ENCODE data around the gene FLT3LG. TPM values are rescaled to one million over a fixed set of nuclear protein-coding genes. Genes with fewer than 3 reads are reported as not detected.

The FLT3LG gene
- total RNA-seq, 1 donor from 2014 or later = 1.3 TPM

DNA sequence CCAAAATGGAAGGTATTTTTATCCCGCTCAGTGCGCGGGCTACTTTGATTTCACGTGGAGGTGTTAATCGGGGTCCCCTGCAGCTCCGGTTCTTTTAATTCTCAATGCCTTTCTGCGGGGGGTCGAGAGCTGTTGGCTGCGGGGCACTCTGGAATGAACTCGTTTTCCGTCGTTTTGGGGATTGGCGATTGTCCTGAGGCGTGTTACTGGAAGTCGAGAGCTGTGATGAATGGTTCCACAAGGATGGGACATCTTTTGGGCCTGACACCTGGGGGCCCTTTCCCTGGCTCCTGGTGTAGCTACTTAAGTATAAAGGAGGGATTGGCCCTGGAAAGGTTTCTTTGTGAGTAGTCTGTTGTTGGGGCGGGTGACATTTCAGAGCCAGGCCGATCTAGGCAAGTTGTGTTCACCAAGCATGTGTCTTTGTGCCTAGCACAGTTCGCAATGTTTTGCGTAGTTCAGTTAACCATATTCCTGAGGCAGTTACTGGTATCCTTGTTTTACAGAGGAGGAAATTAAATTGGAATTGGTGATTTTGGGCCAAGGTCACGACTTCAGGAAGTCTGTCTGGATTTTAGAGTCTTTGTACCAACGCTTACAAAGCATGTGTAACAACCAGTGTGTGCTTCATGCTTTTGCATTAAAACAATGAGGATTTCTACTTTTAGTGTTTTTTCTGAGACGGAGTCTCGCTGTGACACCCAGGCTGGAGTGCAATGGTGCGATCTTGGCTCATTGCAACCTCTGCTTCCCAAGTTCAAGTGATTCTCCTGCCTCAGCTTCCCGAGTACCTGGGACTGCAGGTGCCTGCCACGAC, 14.2 kb downstream of the FLT3LG start:
- no peak for DNase-seq (ENCODE audit: low read depth)

DNA sequence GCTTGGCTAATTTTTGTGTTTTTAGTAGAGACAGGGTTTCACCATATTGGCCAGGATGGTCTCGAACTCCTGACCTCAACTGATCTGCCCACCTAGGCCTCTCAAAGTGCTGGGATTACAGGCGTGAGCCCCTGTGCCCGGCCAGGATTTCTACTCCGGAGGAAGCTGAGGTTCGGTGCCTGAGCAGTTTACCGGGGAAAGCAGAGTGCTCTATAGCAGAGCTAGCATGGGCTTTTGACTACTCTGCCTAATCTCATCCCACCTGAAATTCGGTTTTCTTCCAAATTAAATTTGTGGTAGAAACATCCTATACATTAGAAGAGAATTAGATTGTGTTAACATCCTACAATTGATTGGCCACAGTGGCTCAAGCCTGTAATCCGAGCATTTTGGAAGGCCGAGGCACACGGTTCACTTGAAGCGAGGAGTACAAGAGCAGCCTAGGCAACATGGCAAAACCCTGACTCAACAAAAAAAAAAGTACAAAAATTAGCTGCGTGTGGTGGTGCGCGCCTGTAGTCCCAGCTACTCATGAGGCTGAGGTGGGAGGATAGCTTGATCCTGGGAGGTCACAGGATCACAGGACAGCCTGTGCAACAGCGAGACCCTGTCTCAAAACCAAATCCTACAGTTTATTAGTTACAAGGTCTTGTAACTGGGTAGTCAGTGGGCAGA, 15.0 kb downstream of the FLT3LG start:
- DNase-seq (ENCODE audit: low read depth) = no peak

DNA sequence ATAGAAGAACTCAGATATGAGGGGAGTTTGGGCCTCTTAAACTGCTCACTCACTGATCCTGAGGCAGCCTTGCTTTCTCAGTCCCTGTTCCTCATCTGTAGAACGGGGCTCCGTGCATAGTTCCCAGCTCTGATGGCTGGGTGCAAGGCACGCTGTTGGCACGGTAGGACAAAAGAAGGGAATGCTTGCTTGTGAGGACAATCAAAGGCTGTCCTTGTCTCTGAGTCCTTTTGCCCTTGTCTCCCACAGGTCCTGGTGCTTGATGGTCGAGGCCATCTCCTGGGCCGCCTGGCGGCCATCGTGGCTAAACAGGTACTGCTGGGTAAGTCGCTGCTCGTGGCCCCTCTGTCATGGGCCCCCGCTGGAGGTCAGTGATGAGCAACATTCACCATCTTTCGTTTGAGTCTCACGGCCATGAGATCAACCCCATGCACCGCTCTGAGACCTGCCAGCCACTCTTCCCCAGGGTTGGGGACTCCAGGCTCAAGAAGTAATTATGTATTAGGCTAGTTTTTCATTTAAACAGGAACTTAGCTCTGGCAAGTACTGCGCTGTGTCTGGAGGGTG, 15.7 kb downstream of the FLT3LG start:
- DNase-seq (ENCODE audit: low read depth) = no peak

DNA sequence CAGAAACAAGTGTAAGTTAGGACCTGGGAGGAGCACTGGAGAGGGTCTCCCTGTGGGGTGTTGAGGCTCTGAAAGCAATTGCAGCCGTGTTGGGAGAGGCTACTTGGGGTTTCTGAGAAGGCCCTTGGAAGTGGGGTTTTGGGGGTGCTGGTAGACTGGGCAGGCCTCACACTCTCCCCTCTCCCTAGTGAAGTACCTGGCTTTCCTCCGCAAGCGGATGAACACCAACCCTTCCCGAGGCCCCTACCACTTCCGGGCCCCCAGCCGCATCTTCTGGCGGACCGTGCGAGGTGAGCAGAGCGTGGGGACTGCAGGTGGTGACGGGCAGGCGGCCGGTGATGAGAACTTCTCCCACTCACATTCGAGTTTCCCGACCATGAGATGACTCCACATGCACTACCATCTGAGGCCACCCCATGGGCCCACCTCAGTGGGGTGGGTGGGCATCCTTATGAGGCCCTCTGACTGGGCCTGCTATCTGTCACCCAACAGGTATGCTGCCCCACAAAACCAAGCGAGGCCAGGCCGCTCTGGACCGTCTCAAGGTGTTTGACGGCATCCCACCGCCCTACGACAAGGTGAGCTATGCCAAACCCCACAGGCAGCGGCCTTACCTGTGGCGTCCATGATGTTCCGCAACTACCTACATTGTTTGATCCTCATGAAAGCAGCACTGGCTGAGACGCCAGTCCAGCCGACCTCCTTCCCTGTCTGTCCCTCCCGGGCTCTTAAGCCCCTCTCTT, 16.4 kb downstream of the FLT3LG start:
- no peak for DNase-seq (ENCODE audit: low read depth)

DNA sequence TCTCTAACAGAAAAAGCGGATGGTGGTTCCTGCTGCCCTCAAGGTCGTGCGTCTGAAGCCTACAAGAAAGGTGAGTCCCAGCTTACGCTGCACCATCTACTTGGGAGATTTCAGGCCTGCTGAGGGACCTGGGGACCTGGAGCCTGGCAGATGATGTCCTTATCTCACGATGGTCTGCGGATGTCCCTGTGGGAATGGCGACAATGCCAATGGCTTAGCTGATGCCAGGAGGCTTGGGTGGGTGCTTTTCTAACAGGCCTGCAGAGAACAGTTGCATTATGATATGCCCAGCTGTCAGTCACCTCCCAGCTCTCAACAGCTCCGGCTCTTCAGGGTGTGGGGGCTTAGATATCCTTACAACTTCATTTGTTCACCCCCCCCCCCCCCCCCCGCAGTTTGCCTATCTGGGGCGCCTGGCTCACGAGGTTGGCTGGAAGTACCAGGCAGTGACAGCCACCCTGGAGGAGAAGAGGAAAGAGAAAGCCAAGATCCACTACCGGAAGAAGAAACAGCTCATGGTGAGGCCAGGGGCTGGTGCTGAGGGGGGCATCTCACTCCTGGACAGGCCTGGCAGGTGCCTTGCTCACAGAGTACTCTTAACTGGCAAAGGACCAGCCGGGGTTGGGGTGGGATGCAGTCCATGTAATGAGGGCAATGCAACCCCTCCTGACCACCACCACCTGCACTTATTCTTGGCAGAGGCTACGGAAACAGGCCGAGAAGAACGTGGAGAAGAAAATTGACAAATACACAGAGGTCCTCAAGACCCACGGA, 17.2 kb downstream of the FLT3LG start:
- no peak for DNase-seq (ENCODE audit: low read depth)

DNA sequence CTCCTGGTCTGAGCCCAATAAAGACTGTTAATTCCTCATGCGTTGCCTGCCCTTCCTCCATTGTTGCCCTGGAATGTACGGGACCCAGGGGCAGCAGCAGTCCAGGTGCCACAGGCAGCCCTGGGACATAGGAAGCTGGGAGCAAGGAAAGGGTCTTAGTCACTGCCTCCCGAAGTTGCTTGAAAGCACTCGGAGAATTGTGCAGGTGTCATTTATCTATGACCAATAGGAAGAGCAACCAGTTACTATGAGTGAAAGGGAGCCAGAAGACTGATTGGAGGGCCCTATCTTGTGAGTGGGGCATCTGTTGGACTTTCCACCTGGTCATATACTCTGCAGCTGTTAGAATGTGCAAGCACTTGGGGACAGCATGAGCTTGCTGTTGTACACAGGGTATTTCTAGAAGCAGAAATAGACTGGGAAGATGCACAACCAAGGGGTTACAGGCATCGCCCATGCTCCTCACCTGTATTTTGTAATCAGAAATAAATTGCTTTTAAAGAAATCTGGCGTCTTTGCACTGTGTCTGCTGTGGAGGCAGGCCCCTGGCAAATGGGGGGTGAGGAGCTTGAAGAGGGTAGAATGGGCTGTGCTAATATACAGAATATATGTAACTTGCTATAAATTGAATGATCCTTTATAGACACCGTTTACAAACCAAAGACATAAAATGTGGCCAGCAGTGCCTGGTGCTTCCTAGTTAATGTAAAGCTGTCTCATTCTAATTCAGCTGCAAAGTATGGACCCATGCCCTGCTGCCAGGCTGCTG, 18.0 kb downstream of the FLT3LG start:
- DNase-seq (ENCODE audit: low read depth) = no peak

DNA sequence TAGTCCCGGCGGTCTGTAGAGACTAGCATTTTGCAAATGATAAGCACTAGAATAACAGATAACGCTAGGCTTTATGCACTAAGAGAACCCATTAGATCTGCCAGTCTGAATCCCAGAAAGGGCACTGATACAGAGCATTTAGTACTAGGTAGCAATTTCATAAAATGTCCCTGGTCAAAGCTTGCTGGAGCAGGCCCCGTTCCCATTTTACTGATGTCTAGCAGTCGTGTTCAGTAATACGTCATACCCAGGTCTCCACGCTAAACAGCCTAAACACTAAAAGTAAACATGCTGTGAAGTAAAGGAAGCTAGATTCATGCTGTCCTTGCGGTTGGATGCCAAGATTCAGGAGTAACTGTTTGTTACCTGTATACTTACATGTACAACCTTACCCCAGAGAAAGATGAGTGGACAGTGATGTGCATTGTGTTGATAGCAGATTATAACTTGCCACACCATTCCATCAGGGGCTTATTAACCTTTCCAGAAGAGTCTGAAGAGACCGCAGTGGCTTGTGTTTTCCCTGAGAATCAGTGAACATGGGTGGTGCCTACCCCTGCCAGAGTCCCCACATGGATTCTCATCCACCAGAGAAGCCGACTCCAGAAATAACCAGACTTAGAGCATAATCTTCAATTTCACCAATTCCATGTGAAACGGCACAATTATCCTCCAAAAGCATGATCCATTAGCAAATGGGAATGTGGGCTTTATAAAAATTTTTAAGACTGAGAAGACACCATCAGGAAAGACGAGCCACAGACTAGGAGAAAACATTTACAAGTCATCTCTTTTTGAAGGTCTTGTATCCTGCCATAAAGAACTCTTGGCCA, 18.8 kb downstream of the FLT3LG start:
- no peak for DNase-seq (ENCODE audit: low read depth)

DNA sequence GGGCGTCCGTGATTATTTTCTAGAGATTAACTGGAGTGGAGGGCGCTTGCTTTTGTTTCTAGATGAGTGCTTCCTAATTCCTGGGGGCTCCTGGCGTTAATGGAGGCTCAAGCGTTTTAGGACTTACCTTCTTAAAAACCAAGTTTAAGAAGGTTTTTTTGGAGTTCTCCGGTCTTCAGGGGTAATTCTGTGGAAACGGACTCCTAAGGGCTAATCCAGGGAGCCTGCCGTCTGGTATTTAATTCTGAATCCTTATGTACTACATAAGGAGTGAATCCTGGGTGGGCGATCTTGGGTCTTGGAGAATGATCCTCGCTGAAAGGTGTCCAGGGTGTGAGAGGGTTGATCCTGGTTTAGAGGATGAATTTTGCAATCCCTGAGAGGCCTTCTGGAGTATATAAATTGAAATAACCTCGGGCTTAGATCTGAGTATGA, 22.6 kb downstream of the FLT3LG start:
- no peak for DNase-seq (ENCODE audit: low read depth)

DNA sequence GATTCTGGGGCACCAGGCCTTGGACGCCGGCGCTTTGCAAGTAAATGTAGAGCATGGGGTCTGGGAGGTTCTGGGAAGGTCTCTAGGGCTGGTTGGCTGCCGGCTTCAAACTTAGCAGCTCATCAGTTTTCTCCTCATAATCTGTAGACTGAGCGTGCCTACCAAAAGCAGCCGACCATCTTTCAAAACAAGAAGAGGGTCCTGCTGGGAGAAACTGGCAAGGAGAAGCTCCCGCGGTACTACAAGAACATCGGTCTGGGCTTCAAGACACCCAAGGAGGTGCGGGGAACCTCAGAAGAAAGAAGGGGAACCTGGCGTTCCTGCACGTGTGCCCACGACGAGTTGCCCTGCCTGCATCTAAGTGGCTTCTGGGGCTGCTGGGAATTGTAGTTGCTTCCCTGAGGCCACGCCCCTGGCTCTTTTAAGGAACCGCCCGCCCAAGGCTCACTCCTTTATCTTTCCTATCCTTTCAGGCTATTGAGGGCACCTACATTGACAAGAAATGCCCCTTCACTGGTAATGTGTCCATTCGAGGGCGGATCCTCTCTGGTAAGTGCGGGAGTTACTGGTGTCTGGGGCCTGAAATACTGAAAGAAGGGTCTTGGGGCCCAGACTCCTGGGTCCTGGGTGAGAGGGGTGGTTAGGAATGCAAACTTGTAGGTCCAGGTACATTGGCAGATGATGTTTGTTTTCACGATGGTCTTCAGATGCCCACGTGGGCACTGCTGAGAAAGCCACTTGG, 23.2 kb downstream of the FLT3LG start:
- DNase-seq (ENCODE audit: low read depth) = no peak

DNA sequence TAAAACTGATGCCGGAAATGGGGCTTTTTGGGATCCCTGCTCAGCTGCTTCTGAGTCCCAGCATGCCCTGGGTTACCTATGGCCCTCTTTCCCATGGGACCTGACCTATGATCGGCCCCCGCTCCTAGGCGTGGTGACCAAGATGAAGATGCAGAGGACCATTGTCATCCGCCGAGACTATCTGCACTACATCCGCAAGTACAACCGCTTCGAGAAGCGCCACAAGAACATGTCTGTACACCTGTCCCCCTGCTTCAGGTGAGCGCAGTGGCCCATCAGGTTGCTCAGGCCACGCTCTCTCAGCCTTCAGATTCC, 23.7 kb downstream of the FLT3LG start:
- DNase-seq (ENCODE audit: low read depth) = no peak

DNA sequence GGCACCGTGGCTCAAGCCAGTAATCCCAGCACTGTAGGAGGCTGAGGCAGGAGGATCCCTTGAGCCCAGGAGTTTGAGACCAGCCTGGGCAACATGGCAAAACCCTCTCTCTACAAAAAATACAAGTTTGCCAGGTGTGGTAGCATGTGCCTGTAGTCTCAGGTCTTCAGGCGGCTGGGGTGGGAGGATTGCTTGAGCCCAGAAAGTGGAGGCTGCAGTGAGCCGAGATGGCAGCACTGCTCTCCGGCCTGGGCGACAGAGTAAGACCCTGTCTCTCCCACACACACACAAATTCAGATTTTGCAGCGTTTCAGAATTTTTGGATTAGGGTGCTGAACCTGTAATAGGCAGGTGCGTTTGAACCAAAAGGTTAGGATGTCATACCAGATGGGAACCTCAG, 24.5 kb downstream of the FLT3LG start:
- no peak for DNase-seq (ENCODE audit: low read depth)

DNA sequence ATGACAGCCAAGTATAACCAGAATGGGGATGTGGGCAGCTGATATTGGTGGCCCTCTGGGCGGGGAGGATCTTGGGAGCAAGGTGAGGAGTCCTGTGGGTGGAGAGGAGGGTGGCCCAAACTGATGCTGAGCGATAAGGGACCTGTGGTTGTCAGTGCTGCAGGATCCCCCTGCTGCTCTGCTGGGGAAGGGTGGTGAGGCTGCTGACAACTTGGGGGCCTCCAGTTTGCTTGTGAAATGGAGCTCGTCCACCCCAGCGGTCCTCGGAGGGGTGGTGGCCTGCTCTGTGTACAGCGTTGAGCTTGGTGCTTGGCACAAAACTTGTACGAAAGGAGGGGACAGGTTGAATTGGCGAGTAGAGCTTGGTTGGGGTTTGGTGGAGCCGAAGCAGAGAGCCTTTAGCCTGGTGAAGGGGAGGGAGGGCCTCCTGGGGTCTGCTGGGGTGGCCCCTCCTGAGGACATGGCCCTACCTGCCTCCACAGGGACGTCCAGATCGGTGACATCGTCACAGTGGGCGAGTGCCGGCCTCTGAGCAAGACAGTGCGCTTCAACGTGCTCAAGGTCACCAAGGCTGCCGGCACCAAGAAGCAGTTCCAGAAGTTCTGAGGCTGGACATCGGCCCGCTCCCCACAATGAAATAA, 25.1 kb downstream of the FLT3LG start:
- no peak for DNase-seq (ENCODE audit: low read depth)

DNA sequence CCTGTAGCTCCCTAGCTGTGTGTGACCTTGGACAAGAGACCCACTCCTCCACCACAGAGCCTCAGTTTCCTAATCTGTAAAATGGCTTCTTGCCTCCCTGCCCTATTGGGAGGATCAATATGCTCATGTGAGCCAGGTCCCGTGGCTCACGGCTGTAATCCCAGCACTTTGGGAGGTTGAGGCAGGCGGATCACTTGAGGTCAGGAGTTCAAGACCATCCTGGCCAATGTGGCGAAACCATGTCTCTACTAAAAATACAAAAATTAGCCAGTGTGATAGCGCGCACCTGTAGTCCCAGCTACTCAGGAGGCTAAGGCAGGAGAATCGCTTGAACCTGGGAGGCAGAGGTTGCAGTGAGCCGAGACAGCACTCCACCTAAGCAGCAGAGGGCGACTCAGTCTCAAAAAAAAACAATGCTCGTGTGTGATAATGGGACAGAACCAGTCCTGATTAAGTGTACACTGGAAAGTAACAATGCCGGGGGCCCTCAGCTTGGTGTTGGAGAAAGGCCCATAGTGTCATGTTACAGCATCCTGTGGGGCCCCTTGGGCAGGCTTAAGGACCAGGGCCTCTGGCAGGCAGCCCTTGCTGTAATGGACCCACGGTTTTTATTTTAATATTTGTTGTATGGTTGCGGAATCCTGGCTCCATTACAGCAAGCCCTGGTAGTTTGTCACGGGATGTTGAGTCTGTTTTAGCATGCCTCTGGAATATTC, 29.0 kb downstream of the FLT3LG start:
- DNase-seq (ENCODE audit: low read depth) = peak; percentile 56

DNA sequence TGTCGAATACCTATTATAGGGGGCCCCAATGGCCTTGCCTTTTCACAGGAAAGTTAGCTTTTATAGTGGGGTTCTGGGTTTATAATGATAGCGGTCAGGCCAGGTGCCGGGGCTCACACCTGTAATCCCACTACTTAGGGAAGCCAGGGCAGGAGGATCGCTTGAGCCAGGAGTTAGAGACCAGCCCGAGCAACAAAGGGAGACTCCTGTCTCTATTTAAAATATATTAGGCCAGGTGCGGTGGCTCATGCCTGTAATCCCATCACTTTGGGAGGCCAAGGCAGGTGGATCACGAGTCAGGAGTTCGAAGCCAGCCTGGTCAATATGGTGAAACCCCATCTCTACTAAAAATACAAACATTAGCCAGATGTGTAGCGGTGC, 29.6 kb downstream of the FLT3LG start:
- no peak for DNase-seq (ENCODE audit: low read depth)

DNA sequence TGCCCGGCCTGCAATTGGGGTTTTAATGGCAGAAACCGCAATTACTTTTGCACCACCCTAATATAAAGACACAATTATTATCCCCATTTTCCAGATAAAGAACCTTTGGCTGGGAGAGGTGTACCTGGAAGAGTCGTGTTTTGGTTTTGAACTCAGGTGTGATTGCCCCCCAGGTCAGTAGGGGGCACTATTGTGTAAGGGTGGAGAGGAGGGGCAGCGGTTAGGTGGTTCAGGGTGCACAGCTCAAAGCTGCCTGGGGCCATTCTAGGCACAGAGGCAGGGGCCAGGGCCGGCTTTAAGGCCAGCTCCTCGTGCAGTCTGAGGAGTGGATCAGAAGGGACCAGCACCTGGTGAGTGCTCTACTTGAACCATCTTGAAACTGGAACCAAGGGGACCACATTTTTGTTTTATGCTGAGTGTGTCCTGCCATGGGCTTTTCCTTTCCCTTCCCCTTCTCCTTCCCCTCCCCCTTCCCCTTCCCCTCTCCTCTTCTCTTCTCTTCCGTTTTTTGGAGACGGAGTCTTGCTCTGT, 32.6 kb downstream of the FLT3LG start:
- DNase-seq (ENCODE audit: low read depth) = peak; percentile 34

DNA sequence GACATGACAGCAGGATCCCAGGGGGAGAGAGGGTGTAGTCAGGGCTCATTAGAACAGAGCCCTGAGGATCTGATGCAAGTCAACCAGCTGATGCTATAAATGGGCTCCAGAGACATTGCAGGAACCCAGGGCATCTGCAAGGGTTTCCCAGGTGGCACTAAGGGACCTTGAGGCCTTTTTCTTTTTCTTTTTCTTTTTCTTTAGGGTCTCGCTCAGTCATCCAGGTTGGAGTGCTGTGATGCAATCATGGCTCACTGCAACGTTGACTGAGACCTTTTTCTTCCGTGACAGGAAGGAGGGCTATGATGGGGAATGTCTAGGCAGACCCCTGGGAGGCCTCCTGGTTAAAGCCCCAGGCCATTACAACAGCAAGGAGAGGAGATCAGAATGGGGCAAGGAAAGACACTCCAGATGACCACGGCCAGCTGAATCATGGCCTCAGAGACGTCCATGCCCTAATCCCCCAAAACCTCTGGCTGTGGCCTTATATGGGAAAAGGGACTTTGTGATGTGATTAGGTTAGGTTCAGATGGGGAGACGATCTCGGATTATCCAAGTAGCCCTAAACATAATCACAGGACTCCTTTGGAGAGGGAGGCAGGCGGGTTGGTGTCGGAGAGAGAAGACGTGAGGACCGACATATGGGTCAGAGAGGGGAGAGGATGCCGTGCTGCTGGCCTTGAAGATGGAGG, 33.9 kb downstream of the FLT3LG start:
- DNase-seq (ENCODE audit: low read depth) = no peak
